Stimulated activated CD4-positive, alpha-beta T cell treated with anti-CD3 and anti-CD28 coated beads, Interleukin-12 subunit alpha, Interleukin-12 subunit beta, amount 100 ng/mL, for 4 hours (primary cell): Measurements from ENCODE around the gene DIO3.

ENCODE experiments used
- DNase-seq: peaks from one replicate; pipeline ENCODE4 v3.0.0-alpha.2; 2020

DIO3 gene

GRCh38 chr14:101561145-101561896 is at the start of gene DIO3:
Gene DIO3, plus strand, starts transcription at chr14:101561495.
- DNase-seq: no peak

- DNase-seq: no peak
Measured at GRCh38 chr14:101511620-101512375, 49.5 kb upstream of the DIO3 start.

- DNase-seq: no peak
Measured at GRCh38 chr14:101512376-101512695, 49.0 kb upstream of the DIO3 start.

GRCh38 chr14:101514136-101514535 is 47.2 kb upstream of the DIO3 start:
- DNase-seq: no peak

GRCh38 chr14:101516401-101516800 is 44.9 kb upstream of the DIO3 start:
- DNase-seq: no peak

- DNase-seq: no peak
Measured at GRCh38 chr14:101518611-101519473, 42.5 kb upstream of the DIO3 start.

GRCh38 chr14:101520621-101521472 is 40.4 kb upstream of the DIO3 start:
- DNase-seq: no peak

GRCh38 chr14:101521473-101521915 is 39.8 kb upstream of the DIO3 start:
- no peak for DNase-seq

- no peak for DNase-seq
Measured at GRCh38 chr14:101521978-101522377, 39.3 kb upstream of the DIO3 start.

- no peak for DNase-seq
Measured at GRCh38 chr14:101525640-101526527, 35.4 kb upstream of the DIO3 start.

- DNase-seq: no peak
Measured at GRCh38 chr14:101527987-101528386, 33.3 kb upstream of the DIO3 start.

GRCh38 chr14:101529079-101529478 is 32.2 kb upstream of the DIO3 start:
- DNase-seq: no peak

- DNase-seq: no peak
Measured at GRCh38 chr14:101534198-101534597, 27.1 kb upstream of the DIO3 start.

- no peak for DNase-seq
Measured at GRCh38 chr14:101535232-101535631, 26.1 kb upstream of the DIO3 start.

- no peak for DNase-seq
Measured at GRCh38 chr14:101535701-101536207, 25.5 kb upstream of the DIO3 start.

- DNase-seq: no peak
Measured at GRCh38 chr14:101537286-101537685, 24.0 kb upstream of the DIO3 start.

GRCh38 chr14:101538878-101539277 is 22.4 kb upstream of the DIO3 start:
- no peak for DNase-seq

GRCh38 chr14:101539880-101540279 is 21.4 kb upstream of the DIO3 start:
- no peak for DNase-seq

GRCh38 chr14:101540481-101541462 is 20.5 kb upstream of the DIO3 start:
- DNase-seq: no peak

GRCh38 chr14:101542391-101542790 is 18.9 kb upstream of the DIO3 start:
- DNase-seq: no peak
